ENCODE measurements around the gene ANKRD10.

Gene ANKRD10

GRCh38 chr13:110944968-110945927 is 30.4 kb upstream of the ANKRD10 start:
- DNase-seq = no peak

DNA sequence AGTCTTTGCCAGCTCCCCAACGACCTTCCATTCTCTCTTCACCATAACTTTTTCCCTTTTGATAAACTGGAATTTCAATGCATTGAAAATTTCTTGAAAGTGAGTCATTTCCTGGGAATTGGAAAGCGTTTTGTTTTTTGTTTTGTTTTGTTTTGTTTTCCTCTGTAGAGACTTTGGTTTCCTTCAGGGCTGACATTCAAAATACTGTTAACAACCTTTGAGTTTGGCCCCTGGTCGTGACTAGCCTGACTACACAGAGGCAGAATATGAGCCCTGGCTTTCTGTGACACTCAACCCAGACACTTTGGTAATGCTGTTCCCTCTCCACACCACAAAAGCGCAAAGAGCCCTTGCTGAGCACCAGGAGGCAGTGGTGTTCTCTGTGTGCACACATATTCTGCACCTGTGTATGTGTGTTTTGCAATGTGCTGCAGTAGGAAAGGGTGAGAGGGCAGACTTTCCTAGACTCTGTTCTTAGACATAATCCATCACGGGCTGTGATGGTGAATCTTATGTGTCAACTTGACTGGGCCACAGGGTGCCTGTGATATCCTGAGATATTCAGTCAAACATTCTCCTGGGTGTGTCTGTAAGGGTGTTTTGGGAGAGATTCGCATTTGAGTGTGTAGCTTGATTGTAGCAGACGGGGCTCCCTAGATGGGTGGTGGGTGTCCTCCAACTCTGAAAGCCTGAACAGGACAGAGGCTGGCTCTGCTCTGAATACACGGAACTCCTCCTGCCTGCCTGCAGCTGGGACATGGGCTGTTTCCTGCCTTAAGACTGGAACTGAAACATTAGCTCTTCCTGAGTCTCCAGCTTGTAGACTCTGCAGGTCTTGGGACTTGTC is 29.5 kb upstream of the ANKRD10 start:
- DNase-seq = no peak

DNA sequence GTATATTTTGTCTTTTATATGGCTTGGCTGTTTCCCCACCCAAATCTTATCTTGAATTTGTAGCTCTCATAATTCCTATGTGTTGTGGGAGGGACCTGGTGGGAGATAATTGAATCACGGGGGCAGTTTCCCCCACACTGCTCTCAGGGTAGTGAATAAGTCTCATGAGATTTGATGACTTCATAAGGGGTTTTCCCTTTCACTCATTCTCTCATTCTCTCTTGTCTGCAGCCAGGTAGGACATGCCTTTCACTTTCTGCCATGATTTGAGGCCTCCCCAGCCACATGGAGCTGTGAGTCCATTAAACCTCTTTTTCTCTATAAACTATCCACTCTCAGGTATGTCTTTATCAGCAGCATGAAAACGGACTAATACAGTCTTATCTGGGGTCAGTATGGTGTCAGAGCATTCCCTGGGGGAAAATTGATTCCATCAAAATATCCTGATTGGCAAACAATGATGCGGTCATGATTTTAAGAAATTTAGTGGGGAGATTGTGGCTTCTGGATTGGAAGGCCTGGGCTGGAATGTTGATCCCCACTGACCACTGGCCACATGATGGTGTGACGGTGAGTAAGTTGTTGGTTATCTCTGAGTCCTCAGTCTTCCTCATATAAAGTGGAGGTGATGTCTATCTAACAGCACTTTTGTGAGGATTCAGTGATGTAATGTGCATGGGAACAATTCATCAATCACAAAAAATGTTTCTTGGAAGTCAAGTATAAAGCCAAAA is 27.5 kb upstream of the ANKRD10 start:
- DNase-seq = no peak

DNA sequence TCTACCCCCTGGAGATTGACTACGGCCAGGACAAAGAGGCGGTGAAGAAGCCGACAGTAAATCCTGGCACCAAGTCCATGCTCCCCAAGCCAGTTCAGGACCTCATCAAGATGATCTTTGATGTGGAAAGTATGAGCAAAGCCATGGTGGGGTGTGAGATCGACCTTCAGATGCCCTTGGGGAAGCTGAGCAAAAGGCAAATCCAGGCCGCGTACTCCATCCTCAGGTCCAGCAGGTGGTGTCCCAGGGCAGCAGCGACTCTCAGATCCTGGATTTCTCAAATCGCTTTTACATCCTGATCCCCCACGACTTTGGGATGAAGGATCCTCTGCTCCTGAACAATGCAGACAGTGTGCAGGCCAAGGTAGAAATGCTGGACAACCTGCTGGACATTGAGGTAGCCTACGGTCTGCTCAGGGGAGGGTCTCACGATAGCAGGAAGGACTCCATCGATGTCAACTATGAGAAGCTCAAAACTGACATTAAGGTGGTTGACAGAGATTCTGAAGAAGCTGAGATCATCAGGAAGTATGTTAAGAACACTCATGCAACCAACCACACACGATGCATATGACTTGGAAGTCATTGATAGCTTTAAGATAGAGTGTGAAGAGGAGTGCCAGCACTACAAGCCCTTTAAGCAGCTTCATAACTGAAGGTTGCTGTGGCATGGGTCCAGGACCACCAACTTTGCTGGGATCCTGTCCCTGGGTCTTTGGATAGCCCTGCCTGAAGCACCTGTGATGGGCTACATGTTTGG is 24.0 kb upstream of the ANKRD10 start:
- no peak for DNase-seq

DNA sequence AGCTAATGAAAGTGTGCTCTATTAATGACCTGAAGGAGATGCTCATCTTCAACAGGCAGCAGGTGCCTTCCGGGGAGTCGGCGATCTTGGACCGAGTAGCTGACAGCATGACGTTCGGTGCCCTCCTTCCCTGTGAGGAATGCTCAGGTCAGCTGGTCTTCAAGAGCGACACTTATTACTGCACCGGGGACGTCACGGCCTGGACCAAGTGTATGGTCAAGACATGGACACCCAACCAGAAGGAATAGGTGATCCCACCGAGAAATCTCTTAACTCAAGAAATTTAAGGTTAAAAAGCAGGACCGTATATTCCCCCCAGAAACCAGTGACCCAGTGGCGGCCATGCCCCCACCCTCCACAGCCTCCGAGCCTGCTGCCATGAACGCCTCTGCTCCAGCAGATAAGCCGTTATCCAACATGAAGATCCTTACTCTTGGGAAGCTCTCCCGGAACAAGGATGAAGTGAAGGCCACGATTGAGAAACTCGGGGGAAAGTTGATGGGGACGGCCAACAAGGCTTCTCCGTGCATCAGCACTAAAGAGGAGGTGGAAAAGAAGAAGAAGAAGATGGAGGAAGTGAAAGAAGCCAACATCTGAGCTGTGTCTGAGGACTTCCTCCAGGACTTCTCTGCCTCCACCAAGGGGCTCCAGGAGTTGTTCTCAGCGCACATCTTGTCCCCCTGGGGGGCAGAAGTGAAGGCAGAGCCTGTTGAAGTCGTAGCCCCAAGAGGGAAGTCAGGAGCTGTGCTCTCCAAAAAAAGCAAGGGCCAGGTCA is 22.8 kb upstream of the ANKRD10 start:
- no peak for DNase-seq

GRCh38 chr13:110936519-110936918 is 21.6 kb upstream of the ANKRD10 start:
- no peak for DNase-seq

DNA sequence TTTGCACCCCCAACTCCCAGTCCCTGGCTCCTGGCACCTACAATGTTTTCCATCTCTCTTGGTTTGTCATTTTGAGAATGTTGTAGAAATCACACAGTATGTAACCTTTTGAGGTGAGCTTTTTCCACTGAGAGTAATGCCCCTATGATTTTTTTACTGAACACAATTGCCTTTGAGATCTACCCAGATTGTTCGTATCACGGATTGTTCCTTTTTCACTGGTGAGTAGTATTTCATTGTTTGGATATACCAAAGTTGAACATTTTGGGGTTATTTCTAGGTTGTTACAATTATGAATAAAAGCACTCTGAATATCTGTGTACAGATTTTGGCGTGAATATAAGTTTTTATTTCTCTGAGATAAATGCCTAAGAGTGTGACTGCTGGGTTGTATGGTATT is 17.7 kb upstream of the ANKRD10 start:
- DNase-seq = no peak

DNA sequence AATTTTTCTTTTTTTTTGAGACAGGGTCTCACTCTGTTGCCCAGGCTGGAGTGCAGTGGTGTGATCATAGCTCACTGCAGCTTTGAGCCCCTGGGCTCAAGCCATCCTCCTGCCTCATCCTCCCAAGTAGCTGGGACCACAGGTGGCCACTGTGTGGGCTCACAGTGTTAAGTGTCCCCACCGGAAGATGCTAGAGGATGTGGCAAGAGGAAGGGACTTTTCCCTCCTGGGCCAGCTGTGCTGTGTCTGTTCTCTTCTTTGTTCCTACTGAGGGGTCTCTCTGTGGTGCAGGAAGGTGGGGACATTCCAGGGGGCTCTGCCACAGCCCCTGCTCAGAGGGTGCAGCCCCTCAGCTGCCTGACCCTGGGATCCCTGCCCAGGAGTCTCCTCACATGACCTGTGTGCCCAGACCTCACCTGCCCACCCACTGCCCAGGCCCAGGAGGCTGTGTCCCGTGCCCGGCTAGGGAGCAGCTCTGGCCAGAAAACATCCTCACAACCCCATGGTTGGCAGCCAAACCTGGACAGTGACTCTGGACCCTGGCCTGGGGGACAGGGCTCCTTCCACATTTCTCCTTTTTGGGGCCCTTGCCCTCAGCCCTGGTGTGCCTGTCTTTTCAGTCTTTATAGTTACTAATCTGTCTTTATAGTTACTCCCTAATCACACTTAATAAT is 14.4 kb upstream of the ANKRD10 start:
- no peak for DNase-seq

- no peak for DNase-seq
These were observed 10.2 kb upstream of the ANKRD10 start for GRCh38 chr13:110925023-110925612.

DNA sequence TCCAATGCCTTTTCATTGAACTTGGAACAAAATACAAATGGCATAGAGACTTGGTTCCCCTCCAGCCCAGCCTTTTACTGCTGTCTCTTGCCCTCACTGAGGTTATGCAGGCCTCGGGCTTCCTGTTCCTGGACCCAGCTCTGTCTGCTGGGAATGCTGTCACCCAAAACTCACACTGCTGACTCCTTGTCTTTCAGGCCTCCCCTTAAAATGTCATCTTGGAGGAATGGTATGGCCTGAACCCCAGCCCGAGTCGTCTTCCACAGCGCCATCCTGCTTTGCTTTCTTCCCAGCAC is 9.7 kb upstream of the ANKRD10 start:
- no peak for DNase-seq

GRCh38 chr13:110923777-110924638 is 9.1 kb upstream of the ANKRD10 start:
- DNase-seq = no peak

GRCh38 chr13:110923086-110923485 is 8.2 kb upstream of the ANKRD10 start:
- no peak for DNase-seq

GRCh38 chr13:110922506-110922905 is 7.6 kb upstream of the ANKRD10 start:
- DNase-seq = no peak

DNA sequence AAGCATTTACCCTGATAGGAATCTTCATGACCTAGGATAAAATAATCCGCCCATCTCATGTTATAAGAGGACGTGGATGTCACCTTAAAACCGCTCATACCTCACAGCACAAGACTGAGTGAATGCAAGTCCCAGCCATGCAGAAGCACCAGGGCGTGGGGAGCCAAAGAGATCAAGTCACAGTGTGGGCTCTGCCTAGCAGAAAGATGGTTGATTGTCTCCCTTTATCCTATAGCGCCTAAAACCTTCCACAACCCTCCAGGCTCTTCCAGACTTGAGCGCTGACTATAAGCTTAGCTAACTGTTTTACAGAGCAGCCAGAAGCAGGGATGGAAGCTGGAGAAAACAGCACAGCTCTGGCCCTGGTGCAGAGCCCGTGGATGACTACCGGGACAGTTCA is 6.8 kb upstream of the ANKRD10 start:
- DNase-seq = no peak

DNA sequence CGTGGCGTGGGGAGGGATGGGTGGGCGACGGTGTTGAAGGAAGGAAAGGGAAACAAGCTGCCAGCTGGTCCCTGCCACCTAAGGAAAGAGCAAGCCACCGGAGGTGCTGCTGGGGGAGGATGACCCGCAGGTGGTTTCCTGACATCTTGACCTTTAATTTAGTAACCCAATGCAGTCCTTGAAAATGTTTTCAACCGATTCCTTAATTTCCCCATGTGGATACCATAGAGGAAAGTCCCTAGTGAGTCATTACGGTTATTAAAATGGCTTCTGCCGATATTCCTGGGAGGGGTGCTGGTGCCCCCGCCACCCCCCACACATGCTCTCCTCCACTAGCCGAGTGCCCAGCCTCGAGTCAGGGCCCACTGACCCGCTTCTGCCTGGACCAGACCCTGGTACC is 6.3 kb upstream of the ANKRD10 start:
- no peak for DNase-seq

GRCh38 chr13:110920038-110920437 is 5.2 kb upstream of the ANKRD10 start:
- no peak for DNase-seq

- DNase-seq = no peak
These were observed 1.7 kb upstream of the ANKRD10 start for GRCh38 chr13:110916301-110917142.

- DNase-seq = no peak
These were observed 971 bp upstream of the ANKRD10 start for GRCh38 chr13:110915874-110916206.

Measured in DMS79 (cell line).